HG03159 (cell line): Measurements from ENCODE around the gene SLC2A6.

ENCODE experiments used
- ATAC-seq: cut with Tn5 transposase; IDR thresholded peaks from one replicate; pipeline ENCODE4 v1.9.1; 2021; ENCODE audit warnings: mild to moderate bottlenecking, moderate library complexity; ENCODE audit not compliant: unreplicated experiment

SLC2A6 gene

GRCh38 chr9:133443248-133443647 lies 35.7 kb downstream of the SLC2A6 start:
- no peak for ATAC-seq

- ATAC-seq = no peak
These were observed 37.3 kb downstream of the SLC2A6 start for GRCh38 chr9:133441571-133441970.

GRCh38 chr9:133440874-133441273 lies 38.0 kb downstream of the SLC2A6 start:
- no peak for ATAC-seq

- ATAC-seq = no peak
These were observed 39.6 kb downstream of the SLC2A6 start for GRCh38 chr9:133439337-133439736.

GRCh38 chr9:133437753-133438531 lies 41.0 kb downstream of the SLC2A6 start:
- no peak for ATAC-seq

- no peak for ATAC-seq
These were observed 42.2 kb downstream of the SLC2A6 start for GRCh38 chr9:133436681-133437080.

GRCh38 chr9:133433351-133433843 lies 45.5 kb downstream of the SLC2A6 start:
- no peak for ATAC-seq

- ATAC-seq = no peak
These were observed 48.7 kb downstream of the SLC2A6 start for GRCh38 chr9:133430244-133430643.

GRCh38 chr9:133429641-133430161 lies 49.2 kb downstream of the SLC2A6 start:
- ATAC-seq = no peak

- ATAC-seq = no peak
These were observed 49.7 kb downstream of the SLC2A6 start for GRCh38 chr9:133429214-133429613.

GRCh38 chr9:133428617-133429101 lies 50.2 kb downstream of the SLC2A6 start:
- ATAC-seq = no peak

- ATAC-seq = no peak
These were observed 51.1 kb downstream of the SLC2A6 start for GRCh38 chr9:133427658-133428348.

- ATAC-seq = no peak
These were observed 52.9 kb downstream of the SLC2A6 start for GRCh38 chr9:133426011-133426410.

GRCh38 chr9:133425049-133425632 lies 53.8 kb downstream of the SLC2A6 start:
- no peak for ATAC-seq

- ATAC-seq = no peak
These were observed 54.7 kb downstream of the SLC2A6 start for GRCh38 chr9:133424187-133424586.

- ATAC-seq = no peak
These were observed 55.7 kb downstream of the SLC2A6 start for GRCh38 chr9:133423216-133423615.

GRCh38 chr9:133421615-133422542 lies 57.0 kb downstream of the SLC2A6 start, which contains the start of gene ADAMTS13:
ADAMTS13 (plus strand) TSS chr9:133422367; CDS start chr9:133422444, 77 bp downstream.
- no peak for ATAC-seq
